C1 segment of cervical spinal cord (tissue), 14 donors: ENCODE results near the gene GNAO1.

Source experiments
- DNase-seq, 14 donors: peaks; one replicate each; lab custom pipeline; 2025; lab: John Stamatoyannopoulos, UW

GNAO1 gene

GRCh38 chr16:56348168-56349085 lies 157.1 kb downstream of the GNAO1 start:
- peak in 1 of 14 donors; percentile 54 for DNase-seq

GRCh38 chr16:56349086-56349415 lies 157.8 kb downstream of the GNAO1 start:
- DNase-seq: no peak

- no peak for DNase-seq
Observed at GRCh38 chr16:56349711-56350161, 158.4 kb downstream of the GNAO1 start.

- DNase-seq: peak in 1 of 14 donors; percentile 64
Observed at GRCh38 chr16:56350491-56351405, 159.5 kb downstream of the GNAO1 start.

- DNase-seq: peak in 1 of 14 donors; percentile 64
Observed at GRCh38 chr16:56351481-56351880, 160.2 kb downstream of the GNAO1 start.

GRCh38 chr16:56352351-56353053 lies 161.2 kb downstream of the GNAO1 start:
- peak in 1 of 14 donors; percentile 26 for DNase-seq

GRCh38 chr16:56353054-56353921 lies 162.0 kb downstream of the GNAO1 start:
- no peak for DNase-seq

- DNase-seq: no peak
Observed at GRCh38 chr16:56354016-56354415, 162.7 kb downstream of the GNAO1 start.

GRCh38 chr16:56354746-56355145 lies 163.5 kb downstream of the GNAO1 start:
- DNase-seq: no peak

GRCh38 chr16:56355221-56355620 lies 163.9 kb downstream of the GNAO1 start:
- DNase-seq: no peak

- DNase-seq: no peak
Observed at GRCh38 chr16:56355786-56356275, 164.5 kb downstream of the GNAO1 start.

GRCh38 chr16:56356276-56357240 lies 165.3 kb downstream of the GNAO1 start:
- DNase-seq: peak in 11 of 14 donors; percentile 26 to 73 (median 60)

- DNase-seq: no peak
Observed at GRCh38 chr16:56357241-56357764, 166.0 kb downstream of the GNAO1 start.

GRCh38 chr16:56357765-56358322 lies 166.6 kb downstream of the GNAO1 start:
- DNase-seq: peak in 1 of 14 donors; percentile 69

- no peak for DNase-seq
Observed at GRCh38 chr16:56360117-56361008, 169.1 kb downstream of the GNAO1 start.

GRCh38 chr16:56362057-56362655 lies 170.9 kb downstream of the GNAO1 start:
- DNase-seq: no peak

GRCh38 chr16:56362706-56363105 lies 171.4 kb downstream of the GNAO1 start:
- DNase-seq: no peak
